ENCODE measurements around the gene PHAF1.
"Not testable (repeated sequence)": the region's sequence is repeated elsewhere in the genome, so short reads cannot be mapped to it uniquely, and the experiment has no call there.

PHAF1 gene

DNA sequence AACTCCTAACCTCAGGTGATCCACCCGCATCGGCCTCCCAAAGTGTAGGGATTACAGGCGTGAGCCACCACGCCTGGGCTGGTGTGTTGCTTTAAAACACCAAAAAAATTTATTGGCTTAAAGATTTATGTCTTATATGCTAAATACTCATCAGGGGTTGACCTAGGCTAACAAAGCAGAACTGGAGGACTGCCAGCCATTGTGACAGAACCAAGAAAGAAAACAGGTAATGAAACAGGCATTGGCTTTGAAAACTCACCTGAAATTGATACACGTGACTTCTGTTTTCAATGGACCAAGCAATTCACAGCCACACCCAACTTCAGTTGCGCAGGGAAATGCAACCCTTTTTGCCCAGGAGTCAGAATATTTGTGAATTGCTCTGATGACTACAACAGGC is 4.9 kb upstream of the PHAF1 start:
- DNase-seq (ENCODE audit: low read depth, low spot score), result no peak

GRCh38 chr16:67105246-67105645 is 4.5 kb upstream of the PHAF1 start:
- no peak for DNase-seq (ENCODE audit: low read depth, low spot score)

DNA sequence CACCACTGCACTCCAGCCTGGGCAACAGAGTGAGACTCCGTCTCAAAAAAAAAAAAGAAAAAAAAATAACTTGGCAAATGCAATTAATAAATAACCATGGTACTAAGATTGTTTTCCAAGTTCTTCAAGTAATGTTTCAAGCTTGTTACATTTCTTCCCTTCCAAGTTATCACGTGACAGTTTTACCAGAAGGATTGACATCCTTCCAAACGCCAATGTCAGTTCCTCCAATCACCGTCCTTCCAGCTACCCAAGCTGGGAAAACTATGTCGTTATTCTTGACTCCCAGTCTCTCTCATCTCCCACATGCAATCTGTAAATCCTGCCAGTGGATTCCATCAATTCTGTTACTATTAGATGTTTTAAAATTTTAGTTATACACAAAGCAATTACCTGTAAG is 3.9 kb upstream of the PHAF1 start:
- no peak for DNase-seq (ENCODE audit: low read depth, low spot score)

DNA sequence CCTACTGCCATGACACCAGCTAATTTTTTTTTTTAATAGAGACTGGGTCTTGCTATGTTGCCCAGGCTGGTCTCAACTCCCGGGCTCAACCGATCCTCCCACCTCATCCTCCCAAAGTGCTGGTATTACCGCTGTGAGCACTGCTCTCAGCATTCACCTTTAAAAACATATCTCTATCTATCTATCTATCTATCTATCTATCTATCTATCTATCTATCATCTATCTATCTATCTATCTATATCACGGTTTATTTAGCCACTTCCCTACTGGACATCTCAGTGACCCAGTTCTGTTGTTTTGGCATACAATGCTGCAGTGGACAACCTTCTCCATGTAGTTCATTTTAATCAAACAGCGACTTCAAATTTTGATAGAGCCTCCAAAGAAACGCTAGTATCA is 1.3 kb upstream of the PHAF1 start:
- no peak for DNase-seq (ENCODE audit: low read depth, low spot score)

DNA sequence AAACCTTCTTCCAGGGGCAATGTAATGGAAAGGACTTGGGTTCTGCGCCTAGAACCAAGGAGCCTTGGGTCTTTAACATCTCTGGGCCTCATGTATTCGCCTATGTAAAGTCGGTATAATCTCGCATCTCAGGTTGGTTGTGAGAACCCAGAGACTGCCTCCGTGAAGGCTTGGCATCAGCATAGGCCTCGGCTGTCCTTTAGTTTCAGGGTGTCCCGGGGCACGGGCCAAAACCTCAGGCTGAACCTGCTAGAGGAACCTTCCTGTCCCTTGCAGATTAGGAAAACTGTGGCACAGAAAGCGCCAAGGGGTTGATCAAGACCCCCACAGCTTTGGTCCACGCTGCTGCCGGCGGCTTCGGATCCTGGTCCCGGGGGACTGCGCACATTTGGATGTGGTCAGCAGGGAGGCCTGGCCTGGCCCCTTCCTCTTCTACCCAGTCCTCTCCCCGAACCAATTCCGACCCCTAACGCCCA is 772 bp upstream of the PHAF1 start:
- no peak for DNase-seq (ENCODE audit: low read depth, low spot score)

DNA sequence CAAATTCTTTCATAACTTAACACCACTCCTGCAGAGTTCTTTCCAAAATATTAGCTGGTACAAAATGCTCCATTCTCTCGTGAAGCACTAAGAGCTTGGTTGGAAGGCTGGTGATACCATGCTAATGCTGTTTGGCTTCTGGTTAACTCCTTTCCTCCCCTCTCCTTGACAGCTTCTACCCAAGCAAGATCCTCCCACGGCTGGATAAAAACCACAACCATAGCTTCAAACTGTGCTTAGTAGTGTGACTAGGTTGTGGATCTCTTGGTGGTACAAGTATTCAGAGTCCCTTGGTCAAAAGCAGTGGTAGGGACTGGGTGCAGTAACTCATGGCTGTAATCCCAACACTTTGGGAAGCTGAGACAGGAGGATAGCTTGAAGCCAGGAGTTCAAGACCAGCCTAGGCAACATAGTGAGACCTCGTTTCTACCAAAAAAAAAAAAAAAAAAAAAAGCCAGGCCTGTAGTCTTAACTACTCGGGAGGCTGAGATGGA is 2.3 kb downstream of the PHAF1 start:
- no peak for DNase-seq (ENCODE audit: low read depth, low spot score)

- no peak for DNase-seq (ENCODE audit: low read depth, low spot score)
Measured at GRCh38 chr16:67112591-67113399, 3.1 kb downstream of the PHAF1 start.

DNA sequence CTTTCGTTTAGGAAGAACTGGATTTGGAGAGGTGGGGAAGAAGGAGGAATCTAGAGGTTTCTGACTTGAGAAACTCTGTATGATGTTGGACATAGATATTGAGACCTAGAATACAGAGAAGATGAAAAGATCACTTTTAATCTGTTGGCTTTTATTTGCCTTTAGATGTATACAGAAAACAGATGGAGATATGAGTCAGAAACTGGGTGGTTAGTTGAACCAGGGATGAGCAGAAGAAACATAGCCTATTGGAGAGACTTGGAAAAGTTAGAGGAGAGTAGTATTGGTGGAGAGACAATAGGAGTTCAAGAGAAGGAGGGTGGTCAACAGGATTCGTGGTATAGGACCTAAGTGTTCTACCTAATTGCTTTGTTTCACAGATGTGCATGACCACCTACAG is 5.1 kb downstream of the PHAF1 start:
- no peak for DNase-seq (ENCODE audit: low read depth, low spot score)

- no peak for DNase-seq (ENCODE audit: low read depth, low spot score)
Measured at GRCh38 chr16:67115639-67116038, 5.9 kb downstream of the PHAF1 start.

DNA sequence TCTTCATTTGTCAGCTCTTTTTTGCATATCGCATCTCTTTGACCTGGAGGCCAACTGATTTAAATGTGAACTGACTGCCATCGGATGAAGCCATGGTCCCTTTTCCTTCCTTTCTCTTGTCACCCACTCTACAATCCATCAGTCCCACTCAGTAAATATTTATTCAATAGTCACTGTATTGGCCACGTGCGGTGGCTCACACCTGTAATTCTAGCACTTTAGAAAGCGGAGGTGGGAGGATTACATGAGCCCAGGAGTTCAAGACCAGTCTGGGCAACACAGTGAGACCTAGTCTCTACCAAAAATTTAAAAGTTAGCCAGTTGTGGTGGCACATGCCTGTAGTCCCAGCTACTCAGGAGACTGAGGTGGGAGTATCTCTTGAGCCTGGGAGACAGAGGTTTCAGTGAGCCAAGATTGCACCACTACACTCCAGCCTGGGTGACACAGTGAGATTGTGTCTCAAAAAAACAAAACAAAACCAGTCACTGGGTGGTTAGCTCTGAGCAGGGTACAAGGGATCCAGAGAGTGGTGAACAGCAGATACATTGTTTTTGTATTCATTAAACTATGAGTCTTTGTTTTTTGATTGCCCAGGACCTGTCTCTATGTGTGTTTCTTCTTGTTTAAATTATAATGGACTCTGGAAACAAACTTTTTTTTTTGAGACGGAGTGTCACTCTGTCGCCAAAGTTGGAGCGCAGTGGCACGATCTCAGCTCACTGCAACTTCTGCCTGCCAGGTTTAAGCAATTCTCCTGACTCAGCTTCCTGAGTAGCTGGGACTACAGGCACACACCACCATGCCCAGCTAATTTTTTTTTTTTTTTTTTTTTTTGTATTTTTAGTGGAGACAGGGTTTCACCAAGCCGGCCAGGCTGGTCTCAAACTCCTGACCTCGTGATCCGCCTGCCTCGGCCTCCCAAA is 6.9 kb downstream of the PHAF1 start:
- DNase-seq (ENCODE audit: low read depth, low spot score), result no peak

DNA sequence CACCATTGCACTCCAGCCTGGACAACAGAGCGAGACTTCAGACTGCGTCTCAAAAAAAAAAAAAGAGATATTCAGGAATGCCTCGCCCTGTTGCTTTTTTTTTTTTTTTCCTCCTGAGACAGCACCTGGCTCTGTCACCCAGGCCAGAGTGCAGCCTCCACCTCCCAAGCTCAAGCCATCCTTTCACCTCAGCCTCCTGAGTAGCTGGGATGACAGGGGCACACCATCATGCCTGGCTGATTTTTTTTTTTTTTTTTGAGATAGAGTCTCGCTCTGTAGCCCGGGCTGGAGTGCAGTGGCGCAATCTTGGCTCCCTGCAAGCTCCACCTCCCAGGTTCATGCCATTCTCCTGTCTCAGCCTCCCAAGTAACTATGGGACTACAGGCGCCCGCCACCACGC is 8.0 kb downstream of the PHAF1 start:
- no peak for DNase-seq (ENCODE audit: low read depth, low spot score)

DNA sequence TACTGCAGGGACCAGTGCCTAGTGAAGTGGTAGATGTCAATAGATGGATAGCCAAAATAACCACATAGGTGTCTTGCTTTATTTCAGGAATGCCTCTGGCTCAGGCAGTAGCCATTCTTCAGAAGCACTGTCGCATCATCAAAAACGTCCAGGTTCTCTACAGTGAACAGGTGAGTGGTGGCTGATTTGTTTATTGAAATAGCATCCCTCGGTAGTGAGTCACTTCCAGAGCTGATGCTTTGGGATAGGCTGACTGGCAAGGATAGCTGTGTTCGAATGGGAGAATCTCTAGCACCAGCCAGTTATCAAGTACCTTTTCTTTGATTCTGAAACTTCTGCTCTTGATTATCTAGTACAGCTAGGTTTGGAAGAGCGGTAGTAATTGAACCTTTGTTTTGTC is 10.3 kb downstream of the PHAF1 start:
- DNase-seq (ENCODE audit: low read depth, low spot score), result no peak

- not testable (repeated sequence) for DNase-seq (ENCODE audit: low read depth, low spot score)
Measured at GRCh38 chr16:67122799-67123198, 13.1 kb downstream of the PHAF1 start.

DNA sequence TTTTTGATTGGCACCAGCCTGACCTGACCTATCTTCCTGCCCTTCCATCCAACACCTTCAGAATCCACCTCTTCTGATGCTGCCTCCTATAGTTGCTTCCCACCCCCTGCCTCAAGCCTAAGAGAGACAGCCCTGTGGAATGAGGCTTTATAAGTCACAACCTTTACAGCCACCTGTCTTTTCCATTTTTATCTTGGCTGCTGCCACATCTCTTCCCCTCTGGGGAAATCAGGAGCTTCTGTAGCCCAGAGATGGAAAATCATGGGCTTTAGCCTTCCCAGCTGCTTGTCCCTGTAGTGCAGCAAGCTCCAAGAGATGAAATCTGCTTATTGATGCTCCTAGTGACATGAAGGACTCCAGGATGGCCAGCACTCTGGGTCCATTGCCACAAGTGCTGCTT is 18.7 kb downstream of the PHAF1 start:
- no peak for DNase-seq (ENCODE audit: low read depth, low spot score)

- DNase-seq (ENCODE audit: low read depth, low spot score), result no peak
Measured at GRCh38 chr16:67128887-67129286, 19.1 kb downstream of the PHAF1 start.

DNA sequence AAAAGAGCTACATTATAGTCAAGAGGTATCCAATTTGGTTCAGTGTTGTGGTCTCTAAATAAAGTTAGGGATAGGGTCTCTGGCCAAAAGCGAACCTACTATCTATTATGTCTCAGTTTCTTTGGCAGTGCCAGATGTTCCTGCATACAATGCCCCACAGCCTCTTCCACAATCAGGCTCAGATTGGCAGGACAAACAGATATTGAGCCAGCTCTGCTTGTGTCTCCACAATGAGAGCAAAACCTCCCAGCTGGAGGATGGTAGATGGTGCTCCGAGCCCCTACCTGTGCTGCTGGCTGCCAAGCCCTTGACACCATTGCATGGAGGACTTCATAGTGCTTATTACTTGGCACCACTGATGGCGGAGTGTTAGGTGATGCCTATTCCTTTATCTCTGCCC is 19.7 kb downstream of the PHAF1 start:
- no peak for DNase-seq (ENCODE audit: low read depth, low spot score)

- no peak for DNase-seq (ENCODE audit: low read depth, low spot score)
Measured at GRCh38 chr16:67137605-67138004, 27.9 kb downstream of the PHAF1 start.

DNA sequence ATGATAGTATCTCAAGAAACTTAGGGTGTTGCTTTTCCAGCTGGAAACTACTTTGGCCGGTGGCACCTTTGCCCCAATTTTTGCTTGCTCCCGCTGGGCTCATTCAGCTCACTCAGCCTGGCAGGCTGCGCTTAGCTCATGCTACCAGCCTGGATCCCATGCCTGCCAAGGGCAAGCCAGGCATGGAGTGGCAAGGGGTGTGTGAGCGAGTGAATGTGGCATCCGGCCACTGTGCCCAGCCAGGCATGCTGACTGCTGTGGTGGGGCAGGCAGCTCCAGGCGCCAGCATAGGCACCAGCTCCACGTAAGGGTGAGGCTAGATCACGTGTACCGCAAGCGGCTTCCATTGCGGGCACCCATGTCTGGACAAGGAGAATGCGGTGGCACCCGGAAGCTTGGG is 31.6 kb downstream of the PHAF1 start:
- DNase-seq (ENCODE audit: low read depth, low spot score), result no peak

DNA sequence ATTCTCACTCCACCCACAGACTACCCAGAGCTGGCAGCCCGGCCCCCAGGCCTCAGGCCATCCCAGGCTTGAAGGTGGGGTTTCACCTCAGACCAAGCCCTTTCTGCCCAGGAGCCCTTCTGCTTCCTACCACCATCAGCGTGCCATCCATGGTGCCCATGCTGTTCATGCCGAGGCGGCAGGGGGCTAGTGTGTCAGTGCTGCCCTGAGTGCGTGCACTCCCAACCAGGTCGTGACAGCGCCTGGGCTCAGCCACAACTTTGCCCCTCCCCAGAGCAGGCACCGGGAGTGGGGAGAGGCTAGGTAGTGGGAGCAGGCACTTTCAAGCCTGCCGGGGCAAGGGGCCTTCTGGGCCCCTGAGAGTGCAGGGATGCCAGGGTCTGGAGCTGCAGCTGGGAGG is 32.6 kb downstream of the PHAF1 start:
- DNase-seq (ENCODE audit: low read depth, low spot score), result no peak

GRCh38 chr16:67144943-67145342 is 35.2 kb downstream of the PHAF1 start:
- no peak for DNase-seq (ENCODE audit: low read depth, low spot score)

DNA sequence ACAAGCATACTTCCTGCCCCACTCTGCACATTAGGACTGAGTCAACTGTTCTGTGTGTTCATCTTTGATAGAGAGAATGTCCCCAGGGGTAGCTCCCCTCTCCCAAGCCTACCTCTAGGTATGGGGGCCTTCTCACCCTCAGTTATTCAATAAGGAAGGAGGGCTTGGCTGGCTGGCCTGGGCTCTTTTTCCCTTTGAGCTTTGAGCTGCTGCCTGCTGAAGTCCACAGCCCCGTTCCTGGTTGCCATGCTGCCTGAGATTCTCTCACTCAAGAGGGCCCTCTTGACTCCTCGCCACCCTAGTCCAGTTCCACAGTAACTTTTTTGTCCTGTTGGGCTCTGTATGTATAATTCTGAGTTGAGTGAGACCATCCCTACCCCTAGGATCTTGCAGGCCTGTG is 36.0 kb downstream of the PHAF1 start:
- DNase-seq (ENCODE audit: low read depth, low spot score), result no peak

GRCh38 chr16:67146523-67147357 is 37.0 kb downstream of the PHAF1 start:
- DNase-seq (ENCODE audit: low read depth, low spot score), result no peak
